PC-9 (cell line): ENCODE measurements around the gene TBC1D22A. TPM values are rescaled to one million over a fixed set of nuclear protein-coding genes. Genes with fewer than 3 reads are reported as not detected.

ENCODE experiments used
- BruUV-seq: library from RNA; stranded (reverse); fragments of 400-500 nt; replicated peaks from 2 replicates; lab custom pipeline; 2021; lab: Mats Ljungman, UMichigan
- CTCF ChIA-PET: fragments of 300-600 bp; sonication (Branson Sonifier 250); formaldehyde crosslinking; loops from one replicate; lab custom pipeline; 2022; ENCODE audit warnings: antibody characterized with exemption; lab: Charles Lee
- POLR2A ChIA-PET: fragments of 300-600 bp; sonication (Branson Sonifier 250); formaldehyde crosslinking; loops from one replicate; lab custom pipeline; 2022; ENCODE audit warnings: antibody characterized with exemption; ENCODE audit not compliant: unreplicated experiment; lab: Charles Lee
- DNase-seq, 2 experiments: peaks; one replicate each; pipeline versions ENCODE4 v3.0.0 to v3.0.0-alpha.2; 2015 to 2022; ENCODE audit warnings: mixed read lengths in 1 of 2
- H2AFZ ChIP-seq: fragments of 200-600 bp; sonication (generic); 2 replicates; pipeline ENCODE4 v1.8.1; 2017; ENCODE audit warnings: antibody characterized with exemption
- H3F3A ChIP-seq: fragments of 200-600 bp; sonication (generic); 2 replicates; pipeline ENCODE4 v1.8.1; 2017; ENCODE audit warnings: antibody characterized with exemption, mild to moderate bottlenecking, low read depth; ENCODE audit not compliant: insufficient read depth
- H3K27ac ChIP-seq: fragments of 200-600 bp; sonication (generic); 2 replicates; pipeline ENCODE4 v1.6.1; 2016; ENCODE audit warnings: mixed run types
- H3K27me3 ChIP-seq: fragments of 200-600 bp; sonication (generic); 2 replicates; pipeline ENCODE4 v1.6.1; 2016; ENCODE audit warnings: low read depth, mixed run types; ENCODE audit not compliant: insufficient read depth
- H3K36me3 ChIP-seq: fragments of 200-600 bp; sonication (generic); 2 replicates; pipeline ENCODE4 v1.6.1; 2016; ENCODE audit warnings: low read depth, mixed run types
- H3K4me1 ChIP-seq: fragments of 200-600 bp; sonication (generic); replicated peaks from 2 replicates; pipeline ENCODE4 v1.6.1; 2016; ENCODE audit warnings: mixed run types; ENCODE audit not compliant: insufficient read depth
- H3K4me2 ChIP-seq: fragments of 200-600 bp; sonication (generic); 2 replicates; pipeline ENCODE4 v1.6.1; 2017; ENCODE audit warnings: mixed run types
- H3K4me3 ChIP-seq: fragments of 200-600 bp; sonication (generic); 2 replicates; pipeline ENCODE4 v1.6.1; 2016; ENCODE audit warnings: mixed run types
- H3K79me2 ChIP-seq: fragments of 200-600 bp; sonication (generic); 2 replicates; pipeline ENCODE4 v1.6.1; 2017; ENCODE audit warnings: low read depth, mixed run types
- H3K9me2 ChIP-seq: fragments of 200-600 bp; sonication (generic); 2 replicates; pipeline ENCODE4 v1.8.1; 2017; ENCODE audit warnings: mild to moderate bottlenecking; ENCODE audit not compliant: insufficient read depth
- H3K9me3 ChIP-seq: fragments of 200-600 bp; sonication (generic); 2 replicates; pipeline ENCODE4 v1.8.1; 2016; ENCODE audit warnings: low read depth; ENCODE audit not compliant: insufficient read depth
- H4K20me1 ChIP-seq: fragments of 200-600 bp; sonication (generic); 2 replicates; pipeline ENCODE4 v1.8.1; 2017; ENCODE audit not compliant: insufficient read depth
- EZH2 ChIP-seq: fragments of 200-600 bp; sonication (generic); IDR thresholded peaks from 2 replicates; pipeline ENCODE4 v1.8.0; 2017; ENCODE audit warnings: antibody characterized with exemption, low read depth
- intact Hi-C: fragments of 100-400 bp; cut with micrococcal nuclease; formaldehyde crosslinking; loops from one replicate; pipeline ENCODE4 v1.10.0; 2022; ENCODE audit not compliant: unreplicated experiment
- total RNA-seq: library from RNA; stranded (reverse); gene quantifications from 2 replicates; pipeline ENCODE4 v1.2.3, GENCODE V29; 2021
- TF ChIP-seq, protein P1 (sequence below): fragments of 200-600 bp; sonication (generic); conservative IDR thresholded peaks from 2 replicates; pipeline ENCODE4 v1.6.1; 2017; ENCODE audit warnings: mixed run types, antibody characterized with exemption, mild to moderate bottlenecking, moderate library complexity

The TBC1D22A gene
- total RNA-seq, 1 experiment from 2014 or later: 40.3 TPM

GRCh38 chr22:46891382-46891951, 129.0 kb downstream of the TBC1D22A start:
- H3K27ac ChIP-seq: no peak overlapping the region
- H3K27me3 ChIP-seq: no peaks in the 10 kb centered on the region
- H3K4me3 ChIP-seq: no peak overlapping the region
- TF ChIP-seq, protein P1, sequence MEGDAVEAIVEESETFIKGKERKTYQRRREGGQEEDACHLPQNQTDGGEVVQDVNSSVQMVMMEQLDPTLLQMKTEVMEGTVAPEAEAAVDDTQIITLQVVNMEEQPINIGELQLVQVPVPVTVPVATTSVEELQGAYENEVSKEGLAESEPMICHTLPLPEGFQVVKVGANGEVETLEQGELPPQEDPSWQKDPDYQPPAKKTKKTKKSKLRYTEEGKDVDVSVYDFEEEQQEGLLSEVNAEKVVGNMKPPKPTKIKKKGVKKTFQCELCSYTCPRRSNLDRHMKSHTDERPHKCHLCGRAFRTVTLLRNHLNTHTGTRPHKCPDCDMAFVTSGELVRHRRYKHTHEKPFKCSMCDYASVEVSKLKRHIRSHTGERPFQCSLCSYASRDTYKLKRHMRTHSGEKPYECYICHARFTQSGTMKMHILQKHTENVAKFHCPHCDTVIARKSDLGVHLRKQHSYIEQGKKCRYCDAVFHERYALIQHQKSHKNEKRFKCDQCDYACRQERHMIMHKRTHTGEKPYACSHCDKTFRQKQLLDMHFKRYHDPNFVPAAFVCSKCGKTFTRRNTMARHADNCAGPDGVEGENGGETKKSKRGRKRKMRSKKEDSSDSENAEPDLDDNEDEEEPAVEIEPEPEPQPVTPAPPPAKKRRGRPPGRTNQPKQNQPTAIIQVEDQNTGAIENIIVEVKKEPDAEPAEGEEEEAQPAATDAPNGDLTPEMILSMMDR: no peak
- no peak for TF ChIP-seq EZH2
- intact Hi-C loops: no loop called here
- BruUV-seq: no TSS peak
- peaks cover 19% of the 10 kb centered on the region for H3F3A ChIP-seq
- H3K9me2 ChIP-seq: no peaks in the 10 kb centered on the region
- no peak for DNase-seq
- no peak overlapping the region for H2AFZ ChIP-seq
- H3K36me3 ChIP-seq: 0 out of 2 replicates have a peak, but pooled peaks cover 3% of the 10 kb centered on the region
- no peak overlapping the region for H3K4me2 ChIP-seq
- no peaks in the 10 kb centered on the region for H3K9me3 ChIP-seq
- H3K79me2 ChIP-seq: no peaks in the 10 kb centered on the region
- ChIA-PET POLR2A (interaction anchor here (0.7 kb wide), 1 partner anchor 1294 kb away, joined by 4 read pairs; no protein-coding TSS in a partner anchor), CTCF (no interaction called here)
- no peaks in the 10 kb centered on the region for H3K4me1 ChIP-seq
- H4K20me1 ChIP-seq: peaks cover 37% of the 10 kb centered on the region

GRCh38 chr22:46892866-46893265, 130.4 kb downstream of the TBC1D22A start:
- CTCF ChIA-PET: no interaction called here
- TF ChIP-seq EZH2: no peak
- TF ChIP-seq, protein P1: no peak
- no peak overlapping the region for H2AFZ ChIP-seq

DNA sequence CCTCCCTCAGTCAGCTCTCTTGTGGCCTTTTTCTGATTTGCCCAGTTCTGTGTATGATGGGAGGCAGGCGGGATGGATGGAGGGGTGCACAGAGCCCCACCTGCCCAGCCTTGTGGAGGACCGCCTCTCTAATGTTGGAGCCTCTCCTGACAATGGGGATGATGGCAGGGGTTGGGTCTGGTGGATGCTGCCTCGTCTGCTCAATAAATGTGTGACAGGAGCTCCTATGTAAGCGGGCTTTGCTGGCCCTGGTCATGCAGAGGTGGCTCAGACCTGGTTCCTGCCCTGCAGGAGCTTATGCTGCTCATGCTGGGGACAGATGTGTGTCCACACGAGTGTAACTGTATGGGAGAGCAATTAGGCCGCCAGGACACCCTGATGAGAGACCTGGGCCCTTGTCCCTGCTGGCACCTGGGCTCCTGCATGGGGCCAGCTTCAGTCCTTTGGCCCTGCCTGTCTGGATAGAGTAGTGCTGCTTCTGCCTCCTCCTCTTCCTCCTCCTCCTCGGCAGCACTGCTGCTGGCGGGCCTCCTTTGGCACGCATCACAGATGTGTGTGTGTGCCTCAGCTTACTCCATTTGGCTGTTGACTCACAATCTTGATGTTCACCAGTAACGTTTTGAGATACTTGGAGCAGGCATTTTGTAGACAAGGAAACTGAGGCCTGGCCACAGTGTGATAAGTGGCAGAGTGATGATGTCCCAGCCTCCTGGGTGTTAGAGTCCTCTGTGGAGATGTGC, 131.0 kb downstream of the TBC1D22A start:
- no peak overlapping the region for H3K4me3 ChIP-seq
- TF ChIP-seq, protein P1: no peak
- TF ChIP-seq EZH2: no peak
- no peak overlapping the region for H3K4me2 ChIP-seq
- intact Hi-C loops: no loop called here
- H3K79me2 ChIP-seq: no peaks in the 10 kb centered on the region
- peaks cover 36% of the 10 kb centered on the region for H4K20me1 ChIP-seq
- H3K9me2 ChIP-seq: no peaks in the 10 kb centered on the region
- no peaks in the 10 kb centered on the region for H3K4me1 ChIP-seq
- H3F3A ChIP-seq: peaks cover 19% of the 10 kb centered on the region
- no peak for DNase-seq
- ChIA-PET CTCF (no interaction called here), POLR2A (no interaction called here)
- no peaks in the 10 kb centered on the region for H3K9me3 ChIP-seq
- no peak overlapping the region for H2AFZ ChIP-seq
- no peaks in the 10 kb centered on the region for H3K27me3 ChIP-seq
- 0 out of 2 replicates have a peak, but pooled peaks cover 3% of the 10 kb centered on the region for H3K36me3 ChIP-seq
- no TSS peak for BruUV-seq
- H3K27ac ChIP-seq: no peak overlapping the region

More at GRCh38 chr22:46892866-46893265, 130.4 kb downstream of the TBC1D22A start:
- Histone ChIP-seq H3K4me2 (no peak overlapping the region), H3K79me2 (no peaks in the 10 kb centered on the region), H3K9me2 (no peaks in the 10 kb centered on the region), H3K4me3 (no peak overlapping the region), H4K20me1 (peaks cover 40% of the 10 kb centered on the region), H3K27me3 (no peaks in the 10 kb centered on the region), H3F3A (peaks cover 19% of the 10 kb centered on the region), H3K4me1 (no peaks in the 10 kb centered on the region), H3K27ac (no peak overlapping the region), H3K9me3 (no peaks in the 10 kb centered on the region), H3K36me3 (0 out of 2 replicates have a peak, but pooled peaks cover 3% of the 10 kb centered on the region)
- DNase-seq: no peak
- no TSS peak for BruUV-seq
- intact Hi-C loops: no loop called here
- POLR2A ChIA-PET: no interaction called here
